Liver (tissue), 3 donors: Measurements from ENCODE around the gene CD96.

Experiments used
- SP1 ChIP-seq: IDR thresholded peaks from 2 replicates; pipeline ENCODE4 v1.6.1; 2018; ENCODE audit warnings: antibody characterized with exemption, mild to moderate bottlenecking
- TF ChIP-seq, protein P1 (sequence below): fragments of 150-350 bp; IDR thresholded peaks from 2 replicates; pipeline ENCODE4 v1.5.1; 2017; ENCODE audit warnings: improper control_type of control experiment, low read depth, low read length; ENCODE audit not compliant: missing input control
- donor health status: healthy.
- donor health status: healthy.

DNA sequence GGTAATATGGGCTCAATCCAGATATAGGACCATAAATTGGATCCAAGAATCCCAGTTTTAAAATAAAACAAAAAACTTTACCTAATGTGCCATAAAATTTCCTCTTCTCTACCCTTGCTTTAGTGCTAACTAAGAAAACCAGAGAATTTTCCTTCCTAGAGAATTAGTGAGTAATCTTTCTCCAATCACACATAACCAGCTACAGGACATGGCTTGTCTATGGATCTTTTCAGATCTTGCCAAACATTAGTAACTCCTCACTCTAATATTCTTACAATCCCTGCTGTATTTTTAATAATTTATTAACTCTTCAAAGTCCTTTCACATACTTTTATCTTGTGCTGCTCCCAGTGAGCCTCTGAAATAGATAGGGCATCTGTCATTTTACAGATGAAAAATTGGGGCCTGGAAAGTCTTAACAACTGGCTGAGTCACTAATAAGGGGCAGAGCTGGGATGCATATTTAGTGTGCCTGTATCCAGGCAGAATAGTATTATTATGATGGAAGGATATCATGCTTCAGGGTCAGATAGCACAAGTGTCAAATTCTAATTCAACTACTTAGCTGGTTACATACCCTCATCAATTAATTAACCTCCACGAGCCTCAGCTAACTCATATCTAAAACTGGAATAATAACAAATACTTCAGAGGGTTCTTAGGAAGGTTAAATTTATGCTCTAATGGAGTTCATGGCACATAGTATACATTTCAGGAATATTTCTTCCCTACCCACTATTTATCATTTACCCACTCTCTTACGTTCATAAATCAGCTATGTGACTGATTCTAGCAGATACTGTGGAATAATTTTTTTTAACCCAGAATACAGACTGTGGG, 47.5 kb downstream of the CD96 start:
- TF ChIP-seq, protein P1, sequence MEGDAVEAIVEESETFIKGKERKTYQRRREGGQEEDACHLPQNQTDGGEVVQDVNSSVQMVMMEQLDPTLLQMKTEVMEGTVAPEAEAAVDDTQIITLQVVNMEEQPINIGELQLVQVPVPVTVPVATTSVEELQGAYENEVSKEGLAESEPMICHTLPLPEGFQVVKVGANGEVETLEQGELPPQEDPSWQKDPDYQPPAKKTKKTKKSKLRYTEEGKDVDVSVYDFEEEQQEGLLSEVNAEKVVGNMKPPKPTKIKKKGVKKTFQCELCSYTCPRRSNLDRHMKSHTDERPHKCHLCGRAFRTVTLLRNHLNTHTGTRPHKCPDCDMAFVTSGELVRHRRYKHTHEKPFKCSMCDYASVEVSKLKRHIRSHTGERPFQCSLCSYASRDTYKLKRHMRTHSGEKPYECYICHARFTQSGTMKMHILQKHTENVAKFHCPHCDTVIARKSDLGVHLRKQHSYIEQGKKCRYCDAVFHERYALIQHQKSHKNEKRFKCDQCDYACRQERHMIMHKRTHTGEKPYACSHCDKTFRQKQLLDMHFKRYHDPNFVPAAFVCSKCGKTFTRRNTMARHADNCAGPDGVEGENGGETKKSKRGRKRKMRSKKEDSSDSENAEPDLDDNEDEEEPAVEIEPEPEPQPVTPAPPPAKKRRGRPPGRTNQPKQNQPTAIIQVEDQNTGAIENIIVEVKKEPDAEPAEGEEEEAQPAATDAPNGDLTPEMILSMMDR: no peak
- no peak for TF ChIP-seq SP1
